Dedifferentiated amniotic fluid mesenchymal stem cell (primary cell): Measurements from ENCODE around the gene OCA2.

Experiments
- DNase-seq: peaks from one replicate; pipeline ENCODE4 v3.0.0-alpha.2; 2016; ENCODE audit errors: extremely low spot score

OCA2 gene

GRCh38 chr15:28104326-28104725, 5.2 kb upstream of the OCA2 start:
- DNase-seq, result no peak

GRCh38 chr15:28103831-28104230, 4.7 kb upstream of the OCA2 start:
- DNase-seq, result no peak

- DNase-seq, result no peak
Measured at GRCh38 chr15:28101983-28102441, 2.9 kb upstream of the OCA2 start.

- DNase-seq, result no peak
Measured at GRCh38 chr15:28101201-28101600, 2.1 kb upstream of the OCA2 start.

- DNase-seq, result no peak
Measured at GRCh38 chr15:28100516-28101195, 1.5 kb upstream of the OCA2 start.

- DNase-seq, result no peak
Measured at GRCh38 chr15:28099555-28100140, 533 bp upstream of the OCA2 start.

GRCh38 chr15:28098360-28098765, 752 bp downstream of the OCA2 start:
- no peak for DNase-seq

- no peak for DNase-seq
Measured at GRCh38 chr15:28097656-28098359, 1.3 kb downstream of the OCA2 start.

- no peak for DNase-seq
Measured at GRCh38 chr15:28096670-28097431, 2.3 kb downstream of the OCA2 start.

GRCh38 chr15:28096411-28096669, 2.8 kb downstream of the OCA2 start:
- DNase-seq, result no peak

- no peak for DNase-seq
Measured at GRCh38 chr15:28094732-28095521, 4.2 kb downstream of the OCA2 start.

GRCh38 chr15:28093752-28094535, 5.2 kb downstream of the OCA2 start:
- DNase-seq, result no peak

GRCh38 chr15:28091313-28091712, 7.8 kb downstream of the OCA2 start:
- DNase-seq, result no peak

- DNase-seq, result no peak
Measured at GRCh38 chr15:28086175-28086703, 12.9 kb downstream of the OCA2 start.

GRCh38 chr15:28085489-28086174, 13.5 kb downstream of the OCA2 start:
- DNase-seq, result no peak

- no peak for DNase-seq
Measured at GRCh38 chr15:28084547-28084946, 14.6 kb downstream of the OCA2 start.

- no peak for DNase-seq
Measured at GRCh38 chr15:28082891-28083684, 16.0 kb downstream of the OCA2 start.

GRCh38 chr15:28081594-28081993, 17.5 kb downstream of the OCA2 start:
- DNase-seq, result no peak

GRCh38 chr15:28080386-28080785, 18.7 kb downstream of the OCA2 start:
- no peak for DNase-seq
